DMS79 treated with DMSO at 0.1 percent for 48 hours (cell line): ENCODE results near the gene CXorf65.

Experiments
- DNase-seq: peaks from one replicate; lab custom pipeline; 2025; lab: John Stamatoyannopoulos, UW

The CXorf65 gene

DNA sequence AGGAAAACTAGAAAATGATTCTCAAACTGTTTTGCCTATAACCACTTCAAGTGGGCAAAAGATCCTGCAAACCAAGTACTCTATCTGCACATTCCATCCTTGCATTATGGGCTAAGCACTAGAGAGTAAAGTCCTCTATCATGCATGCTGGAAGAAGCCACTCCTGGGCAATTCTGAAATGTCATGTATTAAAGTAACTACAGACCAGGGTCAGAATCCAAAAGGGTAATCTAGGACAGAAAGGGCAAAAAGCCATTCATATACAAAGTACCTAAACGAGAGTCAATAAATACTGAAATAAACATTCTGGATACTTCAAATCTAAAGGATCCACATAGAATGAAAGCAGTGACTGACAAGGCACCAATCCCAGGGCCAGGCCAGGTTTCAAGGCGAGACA, 39.5 kb downstream of the CXorf65 start:
- DNase-seq, result no peak

DNA sequence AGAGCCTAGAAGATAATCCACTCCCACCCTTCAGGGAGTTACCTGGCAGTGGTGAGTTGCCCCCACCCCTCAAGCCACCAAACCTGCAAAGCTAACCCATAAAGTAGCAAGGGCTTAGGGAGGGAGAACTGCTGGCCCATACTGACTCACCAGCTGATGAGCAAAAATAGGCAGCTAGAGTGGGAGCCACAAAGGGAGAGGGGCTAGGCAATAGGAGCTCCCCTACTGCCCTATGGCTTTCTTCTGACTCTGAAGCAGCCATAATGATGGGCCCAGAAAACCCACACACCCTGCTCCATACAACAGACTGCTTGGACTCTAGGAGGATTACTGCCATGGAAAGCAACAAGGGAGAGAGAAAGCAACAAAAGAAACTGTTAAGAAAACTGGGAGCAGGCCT, 46.4 kb downstream of the CXorf65 start:
- no peak for DNase-seq

DNA sequence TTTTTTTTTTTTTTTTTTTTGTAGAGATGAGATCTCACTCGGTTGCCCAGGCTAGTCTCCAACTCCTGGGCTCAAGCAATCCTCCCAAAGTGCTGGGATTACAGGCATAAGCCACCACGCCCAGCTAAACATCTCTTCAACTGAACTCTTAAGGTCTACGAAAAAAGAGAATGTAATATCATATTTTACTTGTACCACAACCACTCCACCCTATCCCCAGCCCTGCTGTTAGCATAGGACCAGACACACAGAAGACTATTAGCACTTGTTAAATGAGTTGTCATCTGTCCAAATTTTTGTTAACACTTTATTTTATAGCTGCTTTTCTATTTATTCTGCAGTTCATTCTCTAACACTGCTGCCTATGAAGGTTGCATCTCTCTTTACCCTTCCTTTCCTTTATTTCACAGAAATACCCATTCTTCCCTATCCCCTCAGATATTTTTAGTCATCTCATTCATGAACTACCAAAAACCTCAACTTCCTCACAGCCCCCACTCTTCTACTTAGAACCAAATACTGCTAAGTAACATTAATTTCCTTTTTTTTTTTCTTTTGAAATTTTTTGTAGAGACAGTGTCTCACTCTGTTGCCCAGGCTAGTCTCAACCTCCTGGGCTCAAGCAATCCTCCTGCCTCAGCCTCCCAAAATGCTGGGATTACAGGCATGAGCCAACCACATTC, 48.6 kb downstream of the CXorf65 start:
- no peak for DNase-seq

DNA sequence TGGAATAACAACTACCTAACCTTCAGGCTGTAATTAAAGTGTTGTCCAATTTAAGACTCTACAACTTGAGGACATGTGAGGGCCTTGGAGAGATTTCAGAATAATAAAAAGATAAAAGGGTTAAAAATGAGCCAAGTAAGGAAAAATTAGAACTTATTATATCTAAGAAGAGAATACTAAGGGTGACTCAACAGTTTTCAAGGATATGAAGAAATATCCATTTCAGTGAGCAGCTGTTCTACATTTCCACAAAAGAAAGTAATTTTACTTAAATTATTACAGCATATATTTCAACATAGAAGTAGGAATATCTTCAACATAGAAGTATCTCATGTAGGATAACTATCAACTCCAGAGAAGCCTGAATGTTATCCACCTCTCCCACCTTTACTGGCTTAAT, 49.7 kb downstream of the CXorf65 start:
- DNase-seq, result no peak
